Left kidney (tissue), 2 donors: Measurements from ENCODE around the gene PHKG2. TPM values are rescaled to one million over a fixed set of nuclear protein-coding genes. Genes with fewer than 3 reads are reported as not detected.

ENCODE experiments used
- DNase-seq: peaks from one replicate; pipeline ENCODE4 v3.0.0-alpha.2; 2013
- polyA plus RNA-seq: library from polyadenylated mRNA; unstranded; fragments of 120-200 nt; gene quantifications from one replicate; pipeline ENCODE4 v1.2.1, GENCODE V29; 2013; ENCODE audit not compliant: insufficient read length

The PHKG2 gene
- polyA plus RNA-seq, 1 donor = 39.8 TPM

DNA sequence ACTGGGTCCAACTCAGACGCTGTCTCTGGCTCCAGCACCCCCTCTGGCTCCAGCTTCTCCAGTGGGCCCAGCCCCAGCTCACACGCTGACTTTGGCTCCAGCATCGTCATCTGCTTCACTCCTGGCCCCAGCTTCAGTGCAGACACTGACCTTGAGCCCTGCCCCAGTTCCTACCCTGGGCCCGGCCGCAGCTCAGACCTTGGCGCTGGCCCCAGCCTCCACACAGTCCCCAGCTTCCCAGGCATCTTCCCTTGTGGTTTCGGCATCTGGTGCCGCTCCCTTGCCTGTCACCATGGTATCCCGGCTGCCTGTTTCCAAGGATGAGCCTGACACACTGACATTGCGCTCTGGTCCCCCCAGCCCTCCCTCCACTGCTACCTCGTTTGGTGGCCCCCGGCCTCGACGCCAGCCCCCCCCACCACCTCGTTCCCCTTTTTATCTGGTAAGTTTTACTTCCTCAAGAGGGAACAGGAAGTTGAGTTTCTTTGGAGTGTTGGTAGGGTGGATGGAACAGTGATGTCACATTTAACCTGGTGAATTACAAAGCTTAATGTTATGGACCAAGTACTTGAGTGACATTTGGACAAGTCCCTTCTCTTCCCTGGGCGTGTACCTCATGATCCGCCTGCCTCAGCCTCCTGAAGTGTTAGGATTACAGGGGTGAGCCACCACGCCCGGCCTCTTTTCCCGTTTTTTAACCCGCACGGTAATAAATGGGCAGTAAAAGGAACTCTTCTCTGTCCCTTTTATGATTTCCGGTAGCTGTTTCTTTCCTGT, 23.4 kb upstream of the PHKG2 start:
- DNase-seq = no peak

DNA sequence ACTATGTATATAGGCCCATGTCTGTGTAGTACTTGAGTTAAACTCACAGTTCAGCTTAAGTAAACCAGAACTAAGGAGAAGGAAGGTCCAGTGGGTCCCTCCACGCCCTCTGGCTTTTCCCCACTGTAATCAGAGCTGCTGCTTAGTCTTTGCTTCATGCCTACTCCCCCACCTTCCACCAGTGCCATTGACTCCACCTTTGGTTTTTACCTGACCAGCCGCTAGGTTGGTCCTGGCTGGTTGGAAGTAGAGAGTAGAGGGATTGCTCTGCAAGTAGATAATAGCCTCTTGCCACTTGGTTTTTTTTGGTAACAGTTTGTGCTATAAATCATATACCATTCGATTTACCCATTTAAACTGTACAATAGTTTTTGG, 22.8 kb upstream of the PHKG2 start:
- DNase-seq = no peak

DNA sequence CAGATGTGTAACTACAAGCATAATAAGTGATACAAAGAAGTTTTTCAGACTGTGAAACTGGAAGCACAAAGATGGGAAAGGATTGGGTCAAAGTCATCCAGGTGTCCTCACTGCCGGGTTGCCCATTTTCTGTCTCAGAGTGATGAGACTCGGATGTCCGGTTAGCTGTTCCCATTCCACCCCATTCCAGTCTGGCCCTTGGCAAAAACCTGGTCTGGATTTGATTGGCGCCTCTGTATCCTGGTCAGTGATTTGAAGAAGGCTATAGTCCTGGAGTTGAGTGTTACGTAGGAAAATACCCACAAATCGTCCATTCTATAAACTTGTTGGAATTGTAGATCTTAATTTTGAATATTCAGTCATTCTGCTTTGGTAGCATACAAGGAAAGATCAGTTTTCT, 19.9 kb upstream of the PHKG2 start:
- no peak for DNase-seq

DNA sequence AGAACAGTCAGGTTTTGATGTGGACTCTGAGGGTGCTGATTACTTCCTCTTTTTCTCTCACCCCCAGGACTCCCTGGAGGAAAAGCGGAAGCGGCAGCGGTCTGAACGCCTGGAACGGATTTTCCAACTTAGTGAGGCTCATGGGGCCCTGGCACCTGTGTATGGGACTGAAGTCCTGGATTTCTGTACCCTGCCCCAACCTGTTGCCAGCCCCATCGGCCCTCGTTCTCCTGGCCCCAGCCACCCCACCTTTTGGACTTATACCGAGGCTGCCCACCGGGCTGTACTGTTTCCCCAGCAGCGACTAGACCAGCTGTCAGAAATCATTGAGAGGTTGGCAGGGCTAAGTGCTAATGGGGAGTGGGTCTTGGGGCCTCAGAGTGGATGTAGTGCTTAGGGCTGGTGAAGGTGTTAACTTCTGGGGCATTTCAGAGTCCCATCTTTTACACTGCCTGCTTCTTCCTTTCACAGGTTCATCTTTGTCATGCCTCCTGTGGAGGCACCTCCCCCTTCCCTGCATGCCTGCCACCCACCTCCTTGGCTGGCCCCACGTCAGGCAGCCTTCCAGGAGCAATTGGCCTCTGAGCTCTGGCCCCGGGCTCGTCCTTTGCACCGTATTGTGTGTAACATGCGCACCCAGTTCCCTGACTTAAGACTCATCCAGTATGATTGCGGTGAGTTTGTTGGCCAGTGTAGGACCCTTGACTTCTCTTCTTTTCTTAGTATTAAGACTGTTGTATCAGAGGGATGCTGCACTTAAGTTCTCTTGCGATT, 19.1 kb upstream of the PHKG2 start:
- DNase-seq = no peak

DNA sequence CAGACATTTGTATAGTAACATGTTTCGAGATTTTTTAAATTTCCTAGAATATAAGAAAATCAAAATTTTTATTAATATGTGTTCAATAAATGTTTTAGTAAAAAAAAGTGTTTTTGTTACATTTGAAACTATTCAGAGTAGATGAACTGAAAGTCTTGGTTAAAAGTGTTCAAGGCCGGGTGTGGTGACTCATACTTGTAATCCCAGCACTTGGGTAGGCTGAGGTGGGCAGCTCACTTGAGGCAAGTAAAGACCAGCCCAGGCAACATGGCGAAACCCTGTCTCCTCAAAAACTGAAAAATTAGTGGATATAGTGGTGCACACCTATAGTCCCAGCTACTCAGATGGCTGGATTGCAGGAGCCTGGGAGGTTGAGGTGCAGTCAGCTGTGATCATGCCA, 16.8 kb upstream of the PHKG2 start:
- no peak for DNase-seq

GRCh38 chr16:30736995-30737793, 11.0 kb upstream of the PHKG2 start:
- DNase-seq = no peak

- no peak for DNase-seq
These were observed 10.2 kb upstream of the PHKG2 start for GRCh38 chr16:30737794-30738648.

GRCh38 chr16:30738984-30739951, 9.0 kb upstream of the PHKG2 start:
- no peak for DNase-seq

DNA sequence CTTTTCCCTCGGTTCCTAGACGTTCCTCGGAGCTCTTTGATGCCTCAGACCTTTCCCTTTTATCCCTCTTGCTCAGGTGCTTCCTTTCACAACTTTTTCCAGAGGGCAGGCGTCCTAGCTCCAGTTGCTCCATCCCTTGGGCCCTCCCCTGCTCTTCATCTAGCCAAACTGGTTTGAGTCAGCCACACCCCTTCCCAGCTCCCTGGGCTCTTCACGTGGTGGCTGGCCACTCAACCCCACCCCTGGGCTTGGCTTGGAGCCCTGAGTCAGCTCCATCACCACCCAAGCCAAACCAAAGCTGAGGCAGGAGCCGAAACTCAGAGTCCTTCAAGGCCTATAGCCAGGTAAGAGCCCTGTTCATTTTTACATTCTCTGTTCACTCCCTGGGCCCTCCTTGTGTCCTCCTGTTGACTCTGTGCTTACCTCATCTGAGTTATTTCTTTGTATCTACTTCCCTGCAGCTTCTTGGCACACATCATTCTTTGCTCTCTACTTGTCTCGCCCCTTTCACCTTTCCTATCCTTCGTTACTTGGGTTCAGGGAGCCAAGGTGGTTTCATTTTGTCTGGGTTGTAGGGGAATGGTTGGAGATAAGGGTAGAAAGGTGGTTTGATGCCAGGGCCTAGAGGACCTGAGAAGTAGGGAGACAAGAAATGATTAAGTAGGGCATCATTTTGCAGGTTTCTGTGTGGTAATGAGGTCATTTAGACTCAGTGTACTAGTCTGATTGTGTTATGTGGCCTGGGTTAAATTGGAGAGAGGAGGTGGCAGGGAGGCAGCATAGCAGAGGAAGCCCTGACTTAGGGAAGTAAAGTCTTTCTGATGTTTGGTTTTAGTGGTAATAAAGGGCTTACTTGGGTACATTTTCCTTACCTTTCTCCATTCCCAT, 7.6 kb upstream of the PHKG2 start:
- peak; percentile 42 for DNase-seq

GRCh38 chr16:30741461-30741914, 6.7 kb upstream of the PHKG2 start:
- DNase-seq = no peak

GRCh38 chr16:30743716-30744115, 4.5 kb upstream of the PHKG2 start:
- DNase-seq = no peak

GRCh38 chr16:30744183-30744582, 4.0 kb upstream of the PHKG2 start:
- DNase-seq = no peak

GRCh38 chr16:30745082-30745481, 3.1 kb upstream of the PHKG2 start:
- no peak for DNase-seq

GRCh38 chr16:30746638-30747175, 1.5 kb upstream of the PHKG2 start:
- no peak for DNase-seq

DNA sequence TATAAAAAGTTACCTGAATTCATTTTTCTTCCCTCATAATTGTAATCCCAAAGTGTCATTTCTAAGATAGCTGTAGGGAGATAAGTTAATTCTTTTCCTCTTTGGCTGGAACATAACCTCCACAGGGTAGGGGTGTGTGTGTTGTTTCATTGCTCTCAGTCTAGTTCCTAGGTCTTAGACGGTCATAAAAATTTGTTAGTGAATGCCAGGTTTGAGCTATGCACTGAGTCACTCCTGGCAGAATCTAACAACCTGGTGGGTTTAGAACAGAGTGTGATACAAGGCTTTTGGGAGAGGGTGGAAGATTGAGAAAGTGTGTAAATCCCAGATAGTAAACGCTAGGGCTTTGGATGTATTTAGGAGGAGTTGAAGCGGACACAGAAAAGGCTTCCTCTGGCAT, 894 bp upstream of the PHKG2 start:
- DNase-seq = no peak

DNA sequence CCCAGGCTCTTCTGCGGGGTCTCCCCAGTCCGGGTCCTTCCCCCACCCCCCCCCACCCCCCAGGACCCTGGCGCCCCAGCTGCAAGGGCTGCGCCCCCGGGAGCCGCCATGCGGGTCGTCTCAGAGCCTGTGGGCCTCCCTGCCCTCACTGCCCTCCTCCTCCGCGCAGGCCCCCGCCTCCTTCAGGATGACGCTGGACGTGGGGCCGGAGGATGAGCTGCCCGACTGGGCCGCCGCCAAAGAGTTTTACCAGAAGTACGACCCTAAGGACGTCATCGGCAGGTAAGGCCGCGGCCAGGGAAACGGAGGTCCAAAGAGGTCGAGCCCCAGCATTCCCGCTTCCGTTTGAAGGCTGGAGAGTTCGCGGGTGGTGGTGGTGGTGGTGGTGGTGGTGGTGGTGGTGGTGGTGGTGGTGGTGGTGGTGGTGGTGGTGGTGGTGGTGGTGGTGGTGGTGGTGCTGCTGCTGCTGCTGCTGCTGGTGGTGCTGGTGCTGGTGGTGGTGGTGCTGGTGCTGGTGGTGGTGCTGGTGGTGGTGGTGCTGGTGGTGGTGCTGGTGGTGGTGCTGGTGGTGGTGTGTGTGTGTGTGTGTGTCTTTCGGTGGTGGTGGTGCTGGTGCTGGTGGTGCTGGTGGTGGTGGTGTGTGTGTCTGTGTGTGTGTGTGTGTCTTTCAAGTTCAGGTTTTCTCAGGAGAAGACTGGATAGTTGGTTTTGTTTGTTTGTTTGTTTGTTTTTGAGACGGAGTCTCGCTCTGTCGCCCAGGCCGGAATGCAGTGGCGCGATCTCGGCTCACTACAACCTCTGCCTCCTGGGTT, 615 bp downstream of the PHKG2 start:
- DNase-seq = no peak

DNA sequence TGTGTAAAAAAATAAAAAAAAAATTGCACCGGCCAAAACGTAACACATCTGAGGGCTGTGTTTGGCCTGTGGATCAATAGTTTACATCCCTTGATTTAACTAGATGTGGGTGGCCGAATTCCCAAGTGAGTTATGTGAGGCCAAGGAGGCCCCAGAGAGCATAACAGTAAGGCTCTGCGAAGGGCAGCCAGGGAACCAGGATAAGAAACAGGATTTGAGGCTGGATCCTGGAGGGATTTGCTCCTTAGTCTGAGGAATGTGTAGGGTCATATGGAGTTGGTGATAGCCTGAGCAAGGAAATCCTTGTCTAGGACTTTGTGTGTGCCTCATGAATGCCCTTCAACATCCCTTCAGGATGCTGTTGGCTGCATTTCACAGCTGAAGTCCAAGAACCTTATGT, 2.0 kb downstream of the PHKG2 start:
- no peak for DNase-seq

GRCh38 chr16:30750876-30751465, 2.7 kb downstream of the PHKG2 start:
- DNase-seq = no peak
